ENCODE results near the gene AFF3. TPM values are rescaled to one million over a fixed set of nuclear protein-coding genes. Genes with fewer than 3 reads are reported as not detected.
A peak's percentile ranks its signal among the peaks of the same experiment; 100 is the strongest.

AFF3 gene
- total RNA-seq, 6 experiments from 2014 or later, result 0.80 to 8.2 (median 6.8) TPM

DNA sequence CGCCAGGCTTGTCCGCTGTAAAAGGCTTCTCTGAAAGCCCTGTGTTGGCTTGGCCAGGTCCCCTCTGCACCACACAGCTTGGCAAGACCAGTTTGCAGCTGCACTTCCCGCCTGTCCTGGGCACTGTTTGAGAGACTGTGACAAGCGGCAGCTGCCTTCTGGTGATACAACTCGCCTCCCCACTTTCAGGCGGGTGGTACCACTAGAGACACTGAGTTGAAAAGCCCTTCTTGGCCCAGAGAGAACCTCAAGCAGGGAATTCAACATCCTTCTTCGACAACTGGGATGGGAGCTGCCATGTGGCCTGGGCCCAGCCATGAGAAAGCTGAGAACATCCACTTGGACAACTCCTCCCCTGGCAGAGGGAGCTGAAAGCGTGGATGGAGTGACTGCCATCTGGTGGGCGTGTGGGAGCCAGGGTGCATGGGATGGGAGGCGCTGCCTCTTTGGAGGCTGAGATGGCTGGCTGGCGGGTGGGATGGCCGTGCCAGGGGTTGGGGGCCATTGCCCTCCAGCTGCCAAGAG lies 527.1 kb downstream of the AFF3 start:
- H3K4me1 Mint-ChIP-seq (ENCODE audit: low read depth), result no peaks in the 10 kb centered on the region
- DNase-seq, result peak; percentile 6

GRCh38 chr2:99613980-99614379 lies 528.4 kb downstream of the AFF3 start:
- H3K27ac Mint-ChIP-seq, result no peak overlapping the region
- H3K9me3 Mint-ChIP-seq, result no peaks in the 10 kb centered on the region
- H3K27me3 Mint-ChIP-seq (ENCODE audit: insufficient read depth), result peaks cover 11% of the 10 kb centered on the region
- DNase-seq, result no peak
- TF ChIP-seq CTCF (IDR thresholded peaks at IDR 0.05), result no peak
- H3K36me3 Mint-ChIP-seq (ENCODE audit: low read depth), result no peaks in the 10 kb centered on the region
- H3K4me1 Mint-ChIP-seq (ENCODE audit: low read depth), result peaks cover 5% of the 10 kb centered on the region
- H3K4me3 Mint-ChIP-seq, result no peak overlapping the region

More for the DNA sequence above, 527.1 kb downstream of the AFF3 start:
- peaks cover 8% of the 10 kb centered on the region for H3K27me3 Mint-ChIP-seq (ENCODE audit: insufficient read depth)
- no peak overlapping the region for H3K27ac Mint-ChIP-seq
- H3K36me3 Mint-ChIP-seq (ENCODE audit: low read depth), result no peaks in the 10 kb centered on the region
- H3K4me3 Mint-ChIP-seq, result no peak overlapping the region
- H3K9me3 Mint-ChIP-seq, result no peaks in the 10 kb centered on the region
- TF ChIP-seq CTCF (IDR thresholded peaks at IDR 0.05), result peak; percentile 64; the same call in 1 of the 2 replicates

DNA sequence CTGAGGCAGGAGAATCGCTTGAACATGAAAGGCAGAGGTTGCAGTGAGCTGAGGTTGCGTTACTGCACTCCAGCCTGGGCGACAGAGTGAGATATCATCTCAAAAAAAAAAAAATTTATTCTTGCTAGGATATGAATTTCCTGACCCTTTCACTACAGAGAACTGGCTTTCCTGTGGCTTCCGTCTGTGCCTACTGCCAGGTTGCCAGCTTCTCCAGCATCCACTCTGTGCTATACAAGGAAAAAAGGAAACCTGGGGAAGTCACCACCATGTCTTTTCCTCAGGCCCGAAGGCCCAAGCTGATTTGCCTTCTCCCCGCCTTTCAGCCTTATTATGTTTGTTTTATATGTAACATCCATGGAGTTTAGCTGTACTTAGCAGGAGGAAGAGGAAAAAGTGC lies 530.6 kb downstream of the AFF3 start:
- Mint-ChIP-seq H3K4me3 (no peak overlapping the region), H3K27me3 (ENCODE audit: insufficient read depth) (peaks cover 13% of the 10 kb centered on the region), H3K4me1 (ENCODE audit: low read depth) (peaks cover 15% of the 10 kb centered on the region), H3K27ac (no peak overlapping the region), H3K36me3 (ENCODE audit: low read depth) (no peaks in the 10 kb centered on the region), H3K9me3 (no peaks in the 10 kb centered on the region)
- no peak for TF ChIP-seq CTCF (IDR thresholded peaks at IDR 0.05)
- no peak for DNase-seq

DNA sequence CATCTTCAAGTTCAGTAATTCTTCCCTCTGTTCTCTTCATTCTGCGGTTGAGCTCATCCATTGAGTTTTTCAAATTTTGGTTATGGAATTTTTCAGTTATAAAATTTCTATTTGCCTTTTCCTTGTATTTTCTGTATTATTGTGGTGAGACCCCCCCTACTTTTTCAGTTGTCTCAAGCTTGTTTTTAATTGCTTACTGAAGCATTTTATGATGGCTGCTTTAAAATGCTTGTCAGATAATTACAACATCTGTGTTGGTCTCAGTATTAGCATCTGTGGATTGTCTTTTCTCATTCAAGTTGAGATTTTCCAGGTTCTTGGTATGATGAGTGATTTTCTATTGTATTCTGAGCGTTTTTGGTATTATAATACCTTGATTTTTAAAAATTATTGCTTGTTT lies 531.4 kb downstream of the AFF3 start:
- Mint-ChIP-seq H3K27ac (no peak overlapping the region), H3K27me3 (ENCODE audit: insufficient read depth) (peaks cover 11% of the 10 kb centered on the region), H3K4me1 (ENCODE audit: low read depth) (peaks cover 17% of the 10 kb centered on the region), H3K4me3 (no peak overlapping the region), H3K9me3 (no peaks in the 10 kb centered on the region), H3K36me3 (ENCODE audit: low read depth) (no peaks in the 10 kb centered on the region)
- TF ChIP-seq CTCF (IDR thresholded peaks at IDR 0.05), result no peak
- no peak for DNase-seq

DNA sequence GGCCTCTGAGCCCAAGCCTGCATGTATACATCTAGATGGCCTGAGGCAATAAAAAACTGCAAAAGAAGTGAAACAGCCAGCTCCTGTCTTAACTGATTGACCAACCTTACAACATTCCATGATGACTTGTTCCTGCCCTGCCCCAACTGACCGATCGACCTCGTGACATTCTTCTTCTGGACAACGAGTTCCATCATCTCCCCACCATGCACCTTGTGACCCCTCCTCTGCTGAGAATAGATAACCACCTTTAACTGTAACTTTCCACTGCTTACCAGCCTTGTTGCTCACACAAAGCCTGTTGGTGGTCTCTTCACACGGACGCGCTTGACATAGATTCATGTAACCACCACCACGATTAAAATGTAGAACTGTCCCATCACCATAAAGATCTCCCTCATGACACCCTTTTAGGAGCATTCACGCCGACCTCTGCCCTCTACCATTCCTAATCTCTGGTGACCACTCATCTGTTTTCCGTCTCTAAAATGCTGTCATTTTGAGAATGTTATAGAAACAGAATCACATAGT lies 532.5 kb downstream of the AFF3 start:
- peaks cover 11% of the 10 kb centered on the region for H3K27me3 Mint-ChIP-seq (ENCODE audit: insufficient read depth)

More for the DNA sequence above, 532.5 kb downstream of the AFF3 start:
- no peak overlapping the region for H3K27ac Mint-ChIP-seq
- H3K9me3 Mint-ChIP-seq, result no peaks in the 10 kb centered on the region
- no peak overlapping the region for H3K4me3 Mint-ChIP-seq
- no peaks in the 10 kb centered on the region for H3K36me3 Mint-ChIP-seq (ENCODE audit: low read depth)
- TF ChIP-seq CTCF (IDR thresholded peaks at IDR 0.05), result no peak
- no peak for DNase-seq
- H3K4me1 Mint-ChIP-seq (ENCODE audit: low read depth), result peaks cover 23% of the 10 kb centered on the region

Measured in HFFc6 (cell line).